Ovary (tissue), 10 donors: ENCODE results near the gene CNTNAP3B. TPM values are rescaled to one million over a fixed set of nuclear protein-coding genes. Genes with fewer than 3 reads are reported as not detected.
"Not testable (repeated sequence)": the region's sequence is repeated elsewhere in the genome, so short reads cannot be mapped to it uniquely, and the experiment has no call there.

Experiments
- DNase-seq, 5 donors: peaks; one replicate each; pipeline ENCODE4 v3.0.0-alpha.2; 2019 to 2020
- H3K27ac ChIP-seq, 2 donors: fragments of 200-600 bp; one replicate each; pipeline versions ENCODE4 v1.5.1 to v1.8.0; 2019 to 2022
- H3K27me3 ChIP-seq: fragments of 200-600 bp; one replicate; pipeline ENCODE4 v1.8.0; 2022
- H3K36me3 ChIP-seq: fragments of 200-600 bp; sonication (generic); one replicate; pipeline ENCODE4 v1.5.1; 2019
- H3K4me1 ChIP-seq: one replicate; pipeline ENCODE4 v1.8.1; 2013; ENCODE audit warnings: mild to moderate bottlenecking, moderate library complexity; ENCODE audit not compliant: insufficient read depth
- H3K4me3 ChIP-seq: fragments of 200-600 bp; sonication (generic); one replicate; pipeline ENCODE4 v1.5.1; 2017
- H3K9me3 ChIP-seq, 2 donors: fragments of 200-600 bp in 1 of 2; sonication (generic) in 1 of 2; one replicate each; pipeline versions ENCODE4 v1.5.1 to v1.8.1; 2013 to 2019; ENCODE audit warnings: mild to moderate bottlenecking in 1 of 2, moderate library complexity in 1 of 2
- WGBS, 3 donors: extraction: QIAGEN DNeasy Blood & Tissue Kit in 1 of 3; methylation state at CpG; one replicate each; pipeline versions ENCODE4 v1.1.5 to v1.1.7; 2013 to 2017; 5-methylcytosine and 5-hydroxymethylcytosine counted together
- intact Hi-C, 4 donors: fragments of 100-400 bp; cut with DNase I; formaldehyde crosslinking; loops; one replicate each; pipeline versions ENCODE4 v1.11.0 to v1.15.1; 2022 to 2023
- long read RNA-seq, 3 donors: library from polyadenylated mRNA in 2 of 3; unstranded in 2 of 3; transcript quantifications; one replicate each; pipeline ENCODE4 v2.0.0 and lab custom pipeline, GENCODE V29; 2021 to 2026
- polyA plus RNA-seq, 2 donors: library from polyadenylated mRNA; stranded (reverse); fragments of 200-250 nt in 1 of 2; fragments of 350-450 nt in 1 of 2; fragmentation: Illumina TruSeq in 1 of 2; extraction: RNeasy Lipid Tissue Mini Kit (QIAGEN cat#74804) in 1 of 2; gene quantifications; one replicate each; pipeline ENCODE4 v1.2.3, GENCODE V29; 2013 to 2014
- total RNA-seq, 7 donors: library from RNA; depleted of rRNA in 2 of 7; stranded (reverse); fragments of >200 nt in 2 of 7; fragmentation: NEBNext Ultra II Directional in 3 of 7; extraction: Animal tissue kit (Norgen Biotek cat#: 25700) in 3 of 7; gene quantifications; one replicate each; pipeline versions ENCODE4 v1.1.0 to v1.2.4, GENCODE V29; 2016 to 2023
- donor health status: DM: no; HTN: no; CAD: no; lungs with moderate emphysema.
- donor health status: DM: no; HTN: no; CAD: no.
- donor health status: Bipolar disorder and iron deficiency.
- donor health status: DM: yes; HTN: yes; CAD: no.
- donor health status: DM: no; HTN: no; CAD: no.
- donor health status: DM: yes; HTN: yes; CAD: no.

Gene CNTNAP3B
- total RNA-seq (1 to 10 TPM; 1.5 to 8.0 (median 4.5) TPM), polyA plus RNA-seq (1 to 10 TPM; 2.0 to 3.7 TPM)
- long read RNA-seq, donor 1, partial matches to known transcripts: 0 of 1 reads
- long read RNA-seq, donor 1, other reads (novel, unspliced or antisense): 1 of 1 reads
- long read RNA-seq, donor 2: 0 reads
- long read RNA-seq, donor 3, partial matches to known transcripts: 0 of 3 reads
- long read RNA-seq, donor 3, other reads (novel, unspliced or antisense): 3 of 3 reads

DNA sequence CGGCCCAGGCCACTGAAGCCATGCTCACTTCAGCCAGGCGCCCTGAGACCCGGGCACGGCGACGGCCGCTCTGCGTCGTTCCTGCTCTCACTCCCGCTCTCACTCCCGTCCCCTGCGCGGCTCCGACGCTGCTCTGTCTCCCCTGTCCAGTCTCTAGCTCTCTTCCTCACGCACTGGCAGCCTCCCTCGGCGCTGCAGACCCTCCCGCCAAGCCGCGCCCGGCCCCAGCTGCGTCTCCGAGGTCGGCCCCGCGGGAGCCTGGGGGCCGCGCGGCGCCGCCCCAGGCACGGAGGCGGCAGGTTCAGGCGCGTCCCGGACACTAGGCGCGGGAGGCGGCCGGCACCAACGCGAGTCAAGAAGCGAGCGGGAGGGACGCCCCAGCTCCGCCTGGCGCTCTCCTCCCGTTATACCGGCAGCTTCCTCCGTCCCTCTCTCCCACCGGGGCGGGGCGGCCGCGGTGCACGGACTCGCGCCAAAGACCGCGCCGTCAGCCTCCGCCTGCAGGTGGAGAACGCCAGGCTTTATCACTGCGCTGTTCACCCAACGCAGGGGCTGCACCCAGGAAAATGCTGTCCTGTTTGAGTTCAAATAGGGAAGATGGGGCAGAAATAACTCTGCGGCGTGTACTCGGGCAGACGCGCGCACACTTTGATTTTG, at the start of gene CNTNAP3B:
CNTNAP3B (minus strand) TSS at position 354 of the 657 bp plus-strand sequence; CDS start at position 22, 332 bp downstream.
- H3K36me3 ChIP-seq, H3K27ac ChIP-seq, DNase-seq, intact Hi-C loops, H3K9me3 ChIP-seq, H3K4me3 ChIP-seq, H3K4me1 ChIP-seq, H3K27me3 ChIP-seq: not testable (repeated sequence)
- 0 to 3% (median 0%) methylated on average over 6 to 50 of the region's 72 CpGs for WGBS, 3 donors

DNA sequence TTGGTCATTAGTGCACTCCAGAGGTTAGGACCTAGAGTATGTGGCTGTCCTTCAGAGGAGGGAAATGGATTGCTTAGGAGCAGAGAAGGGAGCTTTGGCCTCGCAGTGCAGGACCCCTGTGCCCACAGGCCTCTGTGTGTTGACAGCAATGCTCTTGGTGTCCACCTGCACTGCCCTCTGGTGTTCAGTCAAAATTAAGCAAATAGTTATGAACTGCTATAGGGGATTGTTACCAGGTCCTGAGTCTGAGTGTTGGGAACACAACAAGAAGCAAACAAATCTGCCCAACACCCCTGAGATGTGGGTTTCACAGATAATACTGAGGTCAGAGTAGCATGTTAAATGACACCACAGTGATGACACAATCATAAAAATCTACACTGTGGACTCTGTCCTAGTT, 31.1 kb upstream of the CNTNAP3B start:
- WGBS, 3 donors: 0 to 29% (median 10%) methylated on average over 1 of the region's 1 CpG
- H3K36me3 ChIP-seq, H3K4me3 ChIP-seq, DNase-seq, H3K27me3 ChIP-seq, intact Hi-C loops, H3K9me3 ChIP-seq, H3K27ac ChIP-seq, H3K4me1 ChIP-seq: not testable (repeated sequence)

GRCh38 chr9:42127056-42127841, 2.0 kb downstream of the CNTNAP3B start:
- H3K4me1 ChIP-seq, DNase-seq, intact Hi-C loops, H3K36me3 ChIP-seq, H3K27ac ChIP-seq, H3K9me3 ChIP-seq, H3K27me3 ChIP-seq: not testable (repeated sequence)
- WGBS, 3 donors: 34 to 48% (median 42%) methylated on average over 11 to 12 of the region's 12 CpGs
- peak overlapping the region; percentile 5 for H3K4me3 ChIP-seq

DNA sequence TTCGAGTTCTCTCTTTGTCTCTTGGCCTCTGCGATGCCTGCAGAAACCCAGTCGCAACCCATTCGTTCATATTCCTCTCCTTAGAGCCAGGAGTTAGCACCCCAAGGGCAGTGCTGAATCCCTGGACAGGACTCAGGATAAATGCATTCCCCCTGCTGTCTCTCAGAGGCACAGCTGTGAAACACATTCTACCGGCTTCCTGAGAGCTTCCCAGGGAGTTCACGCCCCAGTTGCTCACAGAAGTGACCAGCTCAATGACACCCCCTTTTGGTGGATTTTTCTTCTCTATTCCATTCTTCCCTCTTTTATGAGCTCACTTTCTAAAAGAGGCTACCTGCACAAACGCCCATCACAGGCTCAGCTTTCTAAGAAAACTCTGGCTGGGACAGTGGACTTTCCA, 8.2 kb downstream of the CNTNAP3B start:
- H3K9me3 ChIP-seq, H3K36me3 ChIP-seq, DNase-seq, intact Hi-C loops, H3K27me3 ChIP-seq, H3K4me1 ChIP-seq, H3K4me3 ChIP-seq, H3K27ac ChIP-seq: not testable (repeated sequence)
- 55 to 62% (median 62%) methylated on average over 7 of the region's 7 CpGs for WGBS, 3 donors

- H3K9me3 ChIP-seq, DNase-seq, intact Hi-C loops, H3K36me3 ChIP-seq, H3K27me3 ChIP-seq, H3K4me1 ChIP-seq, H3K27ac ChIP-seq, H3K4me3 ChIP-seq: not testable (repeated sequence)
- 71 to 87% (median 75%) methylated on average over 7 to 9 of the region's 9 CpGs for WGBS, 3 donors
Measured at GRCh38 chr9:42095929-42096328, 33.3 kb downstream of the CNTNAP3B start.

- H3K36me3 ChIP-seq, H3K4me1 ChIP-seq, H3K27me3 ChIP-seq, H3K9me3 ChIP-seq, DNase-seq, intact Hi-C loops, H3K4me3 ChIP-seq, H3K27ac ChIP-seq: not testable (repeated sequence)
- WGBS, 3 donors: no CpG with 5 or more reads among the region's 1 CpG
Measured at GRCh38 chr9:42084559-42084952, 44.7 kb downstream of the CNTNAP3B start.

DNA sequence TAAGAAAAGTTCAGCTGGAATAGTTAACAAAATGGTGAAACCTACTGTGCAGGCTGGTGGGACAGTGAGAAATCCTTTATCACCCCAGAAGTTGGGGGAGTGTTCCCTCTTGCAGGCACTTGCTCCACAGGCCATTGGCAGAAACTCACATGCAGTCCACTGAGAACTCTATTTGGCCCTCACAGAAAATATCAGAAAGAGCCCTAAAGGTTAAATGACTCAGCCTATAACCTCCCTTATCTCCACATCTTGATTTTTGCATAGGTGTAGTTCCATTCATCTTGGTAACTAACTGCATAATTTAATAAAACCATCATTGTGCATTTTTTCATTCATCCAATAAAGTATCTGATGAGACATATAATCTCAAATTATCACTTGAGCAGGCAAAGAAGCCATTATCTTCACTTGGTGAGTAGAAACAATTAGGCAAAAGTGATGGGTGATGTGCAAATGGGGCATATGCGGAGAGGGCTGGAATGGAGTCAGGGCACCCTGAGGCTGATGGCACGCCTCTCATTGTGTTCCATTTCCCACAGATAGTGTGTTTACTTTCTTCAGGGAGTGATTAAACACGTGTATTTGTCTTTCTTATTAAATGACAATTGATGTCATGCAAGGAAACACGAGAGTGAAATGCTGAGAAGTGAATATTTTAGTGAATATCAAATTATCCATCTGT, 45.2 kb downstream of the CNTNAP3B start:
- H3K27ac ChIP-seq, H3K36me3 ChIP-seq, H3K9me3 ChIP-seq, intact Hi-C loops, H3K4me1 ChIP-seq, H3K27me3 ChIP-seq, DNase-seq, H3K4me3 ChIP-seq: not testable (repeated sequence)
- 56 to 74% (median 68%) methylated on average over 3 of the region's 4 CpGs for WGBS, 3 donors

- WGBS, 3 donors: 82 to 86% (median 84%) methylated on average over 2 of the region's 2 CpGs
- H3K36me3 ChIP-seq, H3K27me3 ChIP-seq, intact Hi-C loops, H3K27ac ChIP-seq, H3K4me3 ChIP-seq, H3K9me3 ChIP-seq, H3K4me1 ChIP-seq, DNase-seq: not testable (repeated sequence)
Measured at GRCh38 chr9:42080376-42080775, 48.9 kb downstream of the CNTNAP3B start.

- DNase-seq, H3K27ac ChIP-seq, H3K27me3 ChIP-seq, H3K4me3 ChIP-seq, H3K4me1 ChIP-seq, intact Hi-C loops, H3K9me3 ChIP-seq, H3K36me3 ChIP-seq: not testable (repeated sequence)
- 66% methylated on average over 5 of the region's 5 CpGs; no CpG with 5 or more reads in 2 of the 3 donors for WGBS, 3 donors
Measured at GRCh38 chr9:42074868-42075267, 54.4 kb downstream of the CNTNAP3B start.

GRCh38 chr9:42071026-42071425, 58.2 kb downstream of the CNTNAP3B start:
- H3K27me3 ChIP-seq, intact Hi-C loops, H3K4me3 ChIP-seq, H3K27ac ChIP-seq, DNase-seq, H3K9me3 ChIP-seq, H3K36me3 ChIP-seq, H3K4me1 ChIP-seq: not testable (repeated sequence)
- WGBS, 3 donors: no CpG with 5 or more reads among the region's 4 CpGs

DNA sequence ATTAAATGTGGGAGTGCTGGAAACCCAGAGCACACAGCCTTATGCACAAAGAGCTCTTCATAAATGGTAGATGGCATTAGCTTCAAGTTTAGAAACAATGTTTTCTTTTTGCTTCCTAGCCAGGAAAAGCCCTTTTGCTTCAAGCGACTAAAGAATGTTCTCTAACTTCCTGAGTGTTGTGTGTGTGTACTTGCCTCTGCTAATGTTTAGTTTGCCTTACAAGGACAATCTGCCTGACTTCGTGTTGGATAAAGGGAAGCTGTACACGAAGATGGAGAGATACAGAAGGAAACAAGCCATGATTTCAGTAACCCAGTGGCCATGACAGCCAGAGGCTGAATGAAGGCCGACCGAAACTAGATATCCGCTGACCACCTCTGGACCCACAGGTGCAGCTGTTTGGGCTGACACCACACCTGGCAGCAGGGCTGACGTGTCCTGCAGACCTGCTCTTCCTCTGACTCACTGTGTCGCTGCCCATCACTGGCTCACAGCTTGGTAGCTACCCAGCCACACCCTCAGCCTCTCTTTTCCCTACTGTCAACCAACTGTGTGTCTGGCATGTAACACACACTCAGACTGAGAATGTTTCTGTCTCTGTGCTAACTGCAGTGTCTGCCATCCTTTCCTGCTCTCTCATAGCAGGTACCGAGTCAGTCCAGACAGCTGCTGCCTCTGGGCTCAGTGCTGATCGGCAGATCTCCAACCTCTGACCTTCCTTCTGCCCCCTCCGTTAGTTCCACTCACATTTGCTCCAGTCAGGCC, 59.0 kb downstream of the CNTNAP3B start:
- H3K27ac ChIP-seq, H3K36me3 ChIP-seq, DNase-seq, H3K4me1 ChIP-seq, intact Hi-C loops, H3K9me3 ChIP-seq, H3K27me3 ChIP-seq, H3K4me3 ChIP-seq: not testable (repeated sequence)
- WGBS, 3 donors: 45 to 54% (median 49%) methylated on average over 3 to 4 of the region's 11 CpGs
